Muscle of leg (tissue), 11 donors: ENCODE measurements around the gene PCCA. TPM values are rescaled to one million over a fixed set of nuclear protein-coding genes. Genes with fewer than 3 reads are reported as not detected.
A peak's percentile ranks its signal among the peaks of the same experiment; 100 is the strongest.
"Not testable (repeated sequence)": the region's sequence is repeated elsewhere in the genome, so short reads cannot be mapped to it uniquely, and the experiment has no call there.

Source experiments
- DNase-seq: peaks from one replicate; pipeline ENCODE4 v3.0.0; 2013
- H3K27ac ChIP-seq: one replicate; pipeline ENCODE4 v1.5.1; 2013; ENCODE audit warnings: mild to moderate bottlenecking, low read length, control low read depth
- H3K27me3 ChIP-seq: one replicate; pipeline ENCODE4 v1.6.1; 2013; ENCODE audit warnings: low read length; ENCODE audit not compliant: control insufficient read depth, insufficient read depth
- H3K36me3 ChIP-seq: one replicate; pipeline ENCODE4 v1.6.1; 2013; ENCODE audit warnings: low read length; ENCODE audit not compliant: control insufficient read depth, insufficient read depth
- H3K4me1 ChIP-seq: one replicate; pipeline ENCODE4 v1.6.1; 2013; ENCODE audit warnings: low read length; ENCODE audit not compliant: control insufficient read depth, insufficient read depth
- H3K4me3 ChIP-seq: one replicate; pipeline ENCODE4 v1.5.1; 2013; ENCODE audit warnings: low read length, control low read depth
- H3K9me3 ChIP-seq: replicated peaks from 2 replicates; pipeline ENCODE4 v1.6.1; 2013; ENCODE audit warnings: low read depth, low read length; ENCODE audit not compliant: control insufficient read depth
- WGBS: methylation state at CpG from one replicate; pipeline ENCODE4 v1.1.5; 2013; ENCODE audit warnings: missing lambda C conversion rate; ENCODE audit not compliant: insufficient coverage; 5-methylcytosine and 5-hydroxymethylcytosine counted together
- polyA plus RNA-seq, 8 donors: library from polyadenylated mRNA; unstranded; fragments of 120-200 nt; gene quantifications; one replicate each; pipeline versions ENCODE4 v1.2.1 to v1.2.3, GENCODE V29; 2013; ENCODE audit warnings: inconsistent platforms in 1 of 8, low replicate concordance in 1 of 8; ENCODE audit not compliant: insufficient read length in 8 of 8, insufficient read depth in 1 of 8
- total RNA-seq: library from RNA; stranded (reverse); fragments of 120-200 nt; gene quantifications from one replicate; pipeline ENCODE4 v1.2.4, GENCODE V29; 2013

Gene PCCA
- total and polyA plus RNA-seq, 9 donors, result 23.9 to 35.5 (median 29.5) TPM

GRCh38 chr13:100314132-100314910 lies 225.4 kb downstream of the PCCA start:
- Histone ChIP-seq H3K9me3 (no peaks in the 10 kb centered on the region), H3K4me3 (no peak overlapping the region), H3K27ac (no peak overlapping the region), H3K27me3 (no peaks in the 10 kb centered on the region), H3K36me3 (peaks cover 10% of the 10 kb centered on the region), H3K4me1 (no peaks in the 10 kb centered on the region)
- no CpG with 5 or more reads among the region's 2 CpGs for WGBS
- no peak for DNase-seq

- no peaks in the 10 kb centered on the region for H3K9me3 ChIP-seq
- WGBS, result 50% methylated on average over 1 of the region's 1 CpG
- DNase-seq, result no peak
- peaks cover 10% of the 10 kb centered on the region for H3K36me3 ChIP-seq
- no peaks in the 10 kb centered on the region for H3K27me3 ChIP-seq
- H3K4me3 ChIP-seq, result no peak overlapping the region
- H3K27ac ChIP-seq, result no peak overlapping the region
- H3K4me1 ChIP-seq, result no peaks in the 10 kb centered on the region
These were observed 226.6 kb downstream of the PCCA start for GRCh38 chr13:100315522-100315921.

GRCh38 chr13:100318473-100318872 lies 229.6 kb downstream of the PCCA start:
- not testable (repeated sequence) for H3K4me3 ChIP-seq, H3K27me3 ChIP-seq, H3K9me3 ChIP-seq, DNase-seq, H3K27ac ChIP-seq, H3K4me1 ChIP-seq
- WGBS, result no CpG with 5 or more reads among the region's 3 CpGs
- H3K36me3 ChIP-seq, result peaks cover 14% of the 10 kb centered on the region

GRCh38 chr13:100323937-100324336 lies 235.0 kb downstream of the PCCA start:
- Histone ChIP-seq H3K4me1 (no peaks in the 10 kb centered on the region), H3K4me3 (no peak overlapping the region), H3K9me3 (no peaks in the 10 kb centered on the region), H3K36me3 (peaks cover 12% of the 10 kb centered on the region), H3K27ac (no peak overlapping the region), H3K27me3 (no peaks in the 10 kb centered on the region)
- DNase-seq, result no peak
- no CpG with 5 or more reads among the region's 1 CpG for WGBS

GRCh38 chr13:100330662-100331061 lies 241.8 kb downstream of the PCCA start:
- H3K27ac ChIP-seq, result no peak overlapping the region
- H3K9me3 ChIP-seq, result peaks cover 8% of the 10 kb centered on the region
- DNase-seq, result no peak
- H3K4me3 ChIP-seq, result no peak overlapping the region
- no peaks in the 10 kb centered on the region for H3K27me3 ChIP-seq
- H3K4me1 ChIP-seq, result no peaks in the 10 kb centered on the region
- H3K36me3 ChIP-seq, result peaks cover 14% of the 10 kb centered on the region

- WGBS, result no CpG with 5 or more reads among the region's 1 CpG
- peaks cover 14% of the 10 kb centered on the region for H3K36me3 ChIP-seq
These were observed 244.2 kb downstream of the PCCA start for GRCh38 chr13:100333141-100333540.

GRCh38 chr13:100334214-100334613 lies 245.3 kb downstream of the PCCA start:
- WGBS, result no CpG with 5 or more reads among the region's 1 CpG
- Histone ChIP-seq H3K4me1 (no peaks in the 10 kb centered on the region), H3K27ac (no peak overlapping the region), H3K4me3 (no peak overlapping the region), H3K27me3 (no peaks in the 10 kb centered on the region), H3K9me3 (peaks cover 8% of the 10 kb centered on the region), H3K36me3 (peaks cover 13% of the 10 kb centered on the region)
- no peak for DNase-seq

More at GRCh38 chr13:100333141-100333540, 244.2 kb downstream of the PCCA start:
- Histone ChIP-seq H3K9me3 (peaks cover 8% of the 10 kb centered on the region), H3K27ac (no peak overlapping the region), H3K4me3 (no peak overlapping the region), H3K27me3 (no peaks in the 10 kb centered on the region), H3K4me1 (no peaks in the 10 kb centered on the region)
- no peak for DNase-seq

- 88% methylated on average over 5 of the region's 9 CpGs for WGBS
- peaks cover 8% of the 10 kb centered on the region for H3K9me3 ChIP-seq
- H3K27me3 ChIP-seq, result no peaks in the 10 kb centered on the region
These were observed 248.1 kb downstream of the PCCA start for GRCh38 chr13:100336795-100337516.

GRCh38 chr13:100338275-100338674 lies 249.4 kb downstream of the PCCA start:
- Histone ChIP-seq H3K4me1 (no peaks in the 10 kb centered on the region), H3K27me3 (no peaks in the 10 kb centered on the region), H3K4me3 (no peak overlapping the region), H3K36me3 (peaks cover 13% of the 10 kb centered on the region), H3K9me3 (peaks cover 8% of the 10 kb centered on the region), H3K27ac (no peak overlapping the region)
- no CpG with 5 or more reads among the region's 1 CpG for WGBS
- peak; percentile 5 for DNase-seq

More at GRCh38 chr13:100336795-100337516, 248.1 kb downstream of the PCCA start:
- no peak for DNase-seq
- peaks cover 8% of the 10 kb centered on the region for H3K36me3 ChIP-seq
- no peaks in the 10 kb centered on the region for H3K4me1 ChIP-seq
- H3K27ac ChIP-seq, result no peak overlapping the region
- H3K4me3 ChIP-seq, result no peak overlapping the region

- H3K27me3 ChIP-seq, result no peaks in the 10 kb centered on the region
- H3K9me3 ChIP-seq, result peaks cover 7% of the 10 kb centered on the region
- no peak overlapping the region for H3K27ac ChIP-seq
- 100% methylated on average over 3 of the region's 8 CpGs for WGBS
- peaks cover 9% of the 10 kb centered on the region for H3K36me3 ChIP-seq
- H3K4me1 ChIP-seq, result no peaks in the 10 kb centered on the region
- DNase-seq, result no peak
- no peak overlapping the region for H3K4me3 ChIP-seq
These were observed 250.6 kb downstream of the PCCA start for GRCh38 chr13:100339411-100339940.
